ENCODE data around the gene ARL15.

DNA sequence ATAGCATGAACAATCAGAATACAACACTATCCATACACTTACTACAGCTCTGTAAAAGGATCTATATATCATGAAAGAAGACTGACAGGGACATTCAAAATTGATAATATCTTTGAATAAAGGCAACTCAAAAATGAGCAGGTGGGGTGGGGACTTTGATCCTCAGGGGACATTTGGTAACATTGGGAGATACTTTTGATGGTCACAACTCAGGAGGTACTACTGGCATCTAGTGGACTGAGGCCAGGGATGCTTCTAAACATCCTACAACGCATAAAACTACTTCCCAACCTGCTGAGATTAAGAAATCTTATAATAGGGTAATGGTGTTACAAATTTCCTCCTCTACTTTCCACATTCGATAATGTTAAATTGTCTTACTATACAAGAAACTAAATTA is 243.9 kb downstream of the ARL15 start:
- no peak for TF ChIP-seq POLR2A (IDR thresholded peaks at IDR 0.05)
- TF ChIP-seq POLR2AphosphoS5 (IDR thresholded peaks at IDR 0.05): no peak
